ENCODE measurements around the gene MSL2. TPM values are rescaled to one million over a fixed set of nuclear protein-coding genes. Genes with fewer than 3 reads are reported as not detected.

MSL2 gene
- total and polyA plus RNA-seq, 2 of the 8 experiments (the other 6 are each of a cell fraction or from before 2014, with no cell fraction given) = 9.1 to 41.8 TPM

- peaks cover 0 to 7% (median under 1%) of the 10 kb centered on the region in 4 experiments; a peak in 2 of 7 replicates for H3K4me1 ChIP-seq (replicated peaks in 1 of 4; ENCODE audit: control insufficient read depth in 3 of 4, insufficient read depth in 4 of 4, low read length in 3 of 4)
- no peak overlapping the region for H2BK120ac ChIP-seq (replicated peaks; ENCODE audit: low read depth, low read length)
- no peak overlapping the region for H3K9ac ChIP-seq (replicated peaks in 1 of 4; ENCODE audit: extremely low read depth in 1 of 4, low read depth in 3 of 4, low read length in 3 of 4)
- no peak overlapping the region for H2AFZ ChIP-seq (ENCODE audit: low read length)
- H2BK12ac ChIP-seq (ENCODE audit: low read depth, low read length) = 0 out of 2 replicates have a peak overlapping the region, but pooled peaks have one; percentile 31
- H2AK5ac ChIP-seq (ENCODE audit: low read depth, low read length) = no peak overlapping the region
- peaks cover 0 to 3% (median 0%) of the 10 kb centered on the region in 4 experiments; a peak in 2 of 8 replicates for H3K36me3 ChIP-seq (ENCODE audit: control insufficient read depth in 2 of 4, insufficient read depth in 4 of 4, low read length in 3 of 4)
- H3K79me1 ChIP-seq (ENCODE audit: low read depth, low read length) = no peaks in the 10 kb centered on the region
- H4K8ac ChIP-seq (ENCODE audit: extremely low read depth, insufficient read depth, low read length) = no peak overlapping the region
- peaks cover 0 to 7% of the 10 kb centered on the region in 2 experiments for H4K20me1 ChIP-seq (replicated peaks in 1 of 2; ENCODE audit: control insufficient read depth in 1 of 2, insufficient read depth in 2 of 2, low read length in 2 of 2)
- no peak overlapping the region for H3K56ac ChIP-seq (replicated peaks; ENCODE audit: insufficient read length, low read depth, low read length)
- H2BK5ac ChIP-seq (ENCODE audit: low read depth, low read length) = no peak overlapping the region
- ChIA-PET POLR2A (ENCODE audit: partially characterized antibody) (interaction anchor here (0.6 kb wide), 1 partner anchor 55 kb away, joined by 5 read pairs; no protein-coding TSS in a partner anchor), CTCF (ENCODE audit: partially characterized antibody) (interaction anchor here (1.0 to 1.2 kb wide), 2 partner anchors 9 to 67 kb away, joined by 3 to 4 read pairs; no protein-coding TSS in a partner anchor)
- no peak overlapping the region for H2BK20ac ChIP-seq (ENCODE audit: low read length)
- H3K79me2 ChIP-seq (ENCODE audit: control insufficient read depth in 1 of 2, insufficient read depth in 2 of 2, low read length in 2 of 2) = no peaks in the 10 kb centered on the region
- no peak overlapping the region for H3K23ac ChIP-seq (ENCODE audit: insufficient read length)
- H3K27ac ChIP-seq (ENCODE audit: low read depth, low read length) = no peak overlapping the region
- no peaks in the 10 kb centered on the region for H3K23me2 ChIP-seq (ENCODE audit: low read depth, low read length)
- no peak overlapping the region for H3K4me3 ChIP-seq (ENCODE audit: extremely low read depth in 1 of 4, insufficient read depth in 2 of 4, low read depth in 3 of 4, low read length in 4 of 4)
- no peak overlapping the region for H4K5ac ChIP-seq (ENCODE audit: insufficient read length, low read depth, low read length)
- no peaks in the 10 kb centered on the region for H3K9me3 ChIP-seq (ENCODE audit: insufficient read depth in 2 of 2, low read depth in 1 of 2, low read length in 1 of 2)
- DNase-seq (ENCODE audit: low read depth in 1 of 2, low spot score in 2 of 2) (no peak), FAIRE-seq (no peak)
- H3K27me3 ChIP-seq (replicated peaks in 1 of 4; ENCODE audit: control insufficient read depth in 3 of 4, extremely low read depth in 1 of 4, insufficient read depth in 3 of 4, low read length in 3 of 4) = no peaks in the 10 kb centered on the region; a peak in 1 of 7 replicates
- no peak overlapping the region for H3K4ac ChIP-seq (replicated peaks; ENCODE audit: insufficient read length, low read depth, low read length)
- no peak overlapping the region for H3K14ac ChIP-seq (ENCODE audit: insufficient read length)
- H3K18ac ChIP-seq (ENCODE audit: extremely low read depth, low read length) = no peak overlapping the region
- no peak overlapping the region for H4K91ac ChIP-seq (replicated peaks; ENCODE audit: insufficient read length, low read length)
- WGBS, 2 experiments (ENCODE audit: extremely low coverage in 1 of 2, insufficient coverage in 1 of 2, insufficient read length in 1 of 2, insufficient replicate concordance in 2 of 2, low coverage in 1 of 2, low lambda C conversion rate in 2 of 2, missing lambda C conversion rate in 1 of 2) = 88% methylated on average over 4 of the region's 4 CpGs; no CpG with 5 or more reads in 1 of the 2 experiments
- no peak overlapping the region for H3K4me2 ChIP-seq (ENCODE audit: insufficient read depth in 1 of 2, low read depth in 2 of 2, low read length in 2 of 2)
- no peak overlapping the region for H2BK15ac ChIP-seq (ENCODE audit: low read length)
- no peak for TF ChIP-seq POLR2A (IDR thresholded peaks at IDR 0.05; ENCODE audit: control extremely low read depth in 1 of 2, low read depth in 2 of 2, low read length in 2 of 2)
- TF ChIP-seq CREB1 (IDR thresholded peaks at IDR 0.05) = no peak
- no peak for TF ChIP-seq SIRT6 (IDR thresholded peaks at IDR 0.05; ENCODE audit: low read length)
- no peak for TF ChIP-seq EP300 (IDR thresholded peaks at IDR 0.05; ENCODE audit: borderline replicate concordance in 1 of 2, low read depth in 2 of 2, low read length in 2 of 2)
- TF ChIP-seq CBX5 (IDR thresholded peaks at IDR 0.05; ENCODE audit: low read depth, low read length) = no peak
- no peak for TF ChIP-seq RAD21 (IDR thresholded peaks at IDR 0.05 in 1 of 2, conservative IDR thresholded peaks at IDR 0.05 in 1 of 2; ENCODE audit: low read depth in 2 of 2, low read length in 2 of 2)
- TF ChIP-seq SIX5 (IDR thresholded peaks at IDR 0.05; ENCODE audit: low read depth, low read length) = no peak
- no peak for TF ChIP-seq ASH2L (IDR thresholded peaks at IDR 0.05; ENCODE audit: low read length)
- no peak for TF ChIP-seq ATF2 (IDR thresholded peaks at IDR 0.05; ENCODE audit: low read length)
- no peak for TF ChIP-seq SP1 (IDR thresholded peaks at IDR 0.05; ENCODE audit: low read depth, low read length)
- TF ChIP-seq CHD1 (IDR thresholded peaks at IDR 0.05; ENCODE audit: low read depth, low read length) = no peak
- no peak for TF ChIP-seq TCF12 (IDR thresholded peaks at IDR 0.05; ENCODE audit: low read depth, low read length)
- no peak for TF ChIP-seq POU5F1 (IDR thresholded peaks at IDR 0.05; ENCODE audit: low read depth, low read length)
- no peak for TF ChIP-seq POLR2AphosphoS5 (IDR thresholded peaks at IDR 0.05; ENCODE audit: low read depth, low read length)
Measured at GRCh38 chr3:136141891-136142290, 54.2 kb downstream of the MSL2 start.
